ENCODE data around the gene SPOCK3.
"Not testable (repeated sequence)": the region's sequence is repeated elsewhere in the genome, so short reads cannot be mapped to it uniquely, and the experiment has no call there.

SPOCK3 gene

GRCh38 chr4:166741742-166742141, 492.6 kb downstream of the SPOCK3 start:
- no peak overlapping the region for H2AFZ ChIP-seq (ENCODE audit: low read length)
- no peaks in the 10 kb centered on the region for H3K79me2 ChIP-seq (ENCODE audit: insufficient read depth, low read length)
- no peak overlapping the region for H3K9ac ChIP-seq (ENCODE audit: low read length)
- TF ChIP-seq CTCF (IDR thresholded peaks at IDR 0.05; ENCODE audit: low read length) (no peak), EZH2 (IDR thresholded peaks at IDR 0.05; ENCODE audit: borderline replicate concordance, low read length) (no peak)
- H4K20me1 ChIP-seq (ENCODE audit: insufficient read depth, low read length): no peaks in the 10 kb centered on the region
- H3K36me3 ChIP-seq (ENCODE audit: insufficient read depth, low read length): no peaks in the 10 kb centered on the region
- H3K4me2 ChIP-seq (ENCODE audit: low read length): no peak overlapping the region
- H3K4me1 ChIP-seq (ENCODE audit: insufficient read depth, low read length, severe bottlenecking): peaks cover 3% of the 10 kb centered on the region
- no peak overlapping the region for H3K27ac ChIP-seq (ENCODE audit: low read depth, low read length, poor library complexity, severe bottlenecking)
- no peaks in the 10 kb centered on the region for H3K27me3 ChIP-seq (ENCODE audit: insufficient read depth, low read length)
- H3F3A ChIP-seq (ENCODE audit: insufficient read depth, low read length): no peaks in the 10 kb centered on the region
- no peaks in the 10 kb centered on the region for H3K9me3 ChIP-seq (ENCODE audit: low read length)
- H3K4me3 ChIP-seq (ENCODE audit: low read depth, low read length, poor library complexity, severe bottlenecking): no peak overlapping the region
- no peaks in the 10 kb centered on the region for H3K9me2 ChIP-seq (ENCODE audit: low read depth, low read length)

GRCh38 chr4:166739215-166739614, 495.1 kb downstream of the SPOCK3 start:
- H3K4me1 ChIP-seq (ENCODE audit: insufficient read depth, low read length, severe bottlenecking); H3K4me2 ChIP-seq (ENCODE audit: low read length); H3K4me3 ChIP-seq (ENCODE audit: low read depth, low read length, poor library complexity, severe bottlenecking); H3K79me2 ChIP-seq (ENCODE audit: insufficient read depth, low read length); H3K9ac ChIP-seq (ENCODE audit: low read length); H3K27ac ChIP-seq (ENCODE audit: low read depth, low read length, poor library complexity, severe bottlenecking); H3F3A ChIP-seq (ENCODE audit: insufficient read depth, low read length); H4K20me1 ChIP-seq (ENCODE audit: insufficient read depth, low read length); H3K36me3 ChIP-seq (ENCODE audit: insufficient read depth, low read length); H2AFZ ChIP-seq (ENCODE audit: low read length); H3K27me3 ChIP-seq (ENCODE audit: insufficient read depth, low read length); H3K9me2 ChIP-seq (ENCODE audit: low read depth, low read length); H3K9me3 ChIP-seq (ENCODE audit: low read length): not testable (repeated sequence)

- Histone ChIP-seq H3K4me3 (ENCODE audit: low read depth, low read length, poor library complexity, severe bottlenecking) (no peak overlapping the region), H3K36me3 (ENCODE audit: insufficient read depth, low read length) (no peaks in the 10 kb centered on the region), H3K79me2 (ENCODE audit: insufficient read depth, low read length) (no peaks in the 10 kb centered on the region), H4K20me1 (ENCODE audit: insufficient read depth, low read length) (no peaks in the 10 kb centered on the region), H3K9me3 (ENCODE audit: low read length) (no peaks in the 10 kb centered on the region), H3K9ac (ENCODE audit: low read length) (no peak overlapping the region), H3K4me1 (ENCODE audit: insufficient read depth, low read length, severe bottlenecking) (peaks cover 4% of the 10 kb centered on the region), H3K4me2 (ENCODE audit: low read length) (no peak overlapping the region), H3F3A (ENCODE audit: insufficient read depth, low read length) (no peaks in the 10 kb centered on the region), H2AFZ (ENCODE audit: low read length) (no peak overlapping the region), H3K9me2 (ENCODE audit: low read depth, low read length) (no peaks in the 10 kb centered on the region), H3K27me3 (ENCODE audit: insufficient read depth, low read length) (no peaks in the 10 kb centered on the region), H3K27ac (ENCODE audit: low read depth, low read length, poor library complexity, severe bottlenecking) (no peak overlapping the region)
- TF ChIP-seq CTCF (IDR thresholded peaks at IDR 0.05; ENCODE audit: low read length): no peak
- no peak for TF ChIP-seq EZH2 (IDR thresholded peaks at IDR 0.05; ENCODE audit: borderline replicate concordance, low read length)
These were observed 496.9 kb downstream of the SPOCK3 start for GRCh38 chr4:166737430-166737829.

GRCh38 chr4:166735553-166735952, 498.7 kb downstream of the SPOCK3 start:
- no peaks in the 10 kb centered on the region for H3F3A ChIP-seq (ENCODE audit: insufficient read depth, low read length)
- H3K9me2 ChIP-seq (ENCODE audit: low read depth, low read length): no peaks in the 10 kb centered on the region
- no peak overlapping the region for H3K4me3 ChIP-seq (ENCODE audit: low read depth, low read length, poor library complexity, severe bottlenecking)
- H3K9me3 ChIP-seq (ENCODE audit: low read length): no peaks in the 10 kb centered on the region
- H3K36me3 ChIP-seq (ENCODE audit: insufficient read depth, low read length): no peaks in the 10 kb centered on the region
- no peaks in the 10 kb centered on the region for H3K79me2 ChIP-seq (ENCODE audit: insufficient read depth, low read length)
- peaks cover 8% of the 10 kb centered on the region for H3K4me1 ChIP-seq (ENCODE audit: insufficient read depth, low read length, severe bottlenecking)
- no peak overlapping the region for H3K9ac ChIP-seq (ENCODE audit: low read length)
- TF ChIP-seq EZH2 (IDR thresholded peaks at IDR 0.05; ENCODE audit: borderline replicate concordance, low read length) (no peak), CTCF (IDR thresholded peaks at IDR 0.05; ENCODE audit: low read length) (no peak)
- no peak overlapping the region for H2AFZ ChIP-seq (ENCODE audit: low read length)
- H4K20me1 ChIP-seq (ENCODE audit: insufficient read depth, low read length): no peaks in the 10 kb centered on the region
- H3K27me3 ChIP-seq (ENCODE audit: insufficient read depth, low read length): no peaks in the 10 kb centered on the region
- no peak overlapping the region for H3K27ac ChIP-seq (ENCODE audit: low read depth, low read length, poor library complexity, severe bottlenecking)
- H3K4me2 ChIP-seq (ENCODE audit: low read length): no peak overlapping the region

Data from OCI-LY1 (cell line).